NCI-H226 (cell line): ENCODE measurements around the gene SELENOI.
A peak's percentile ranks its signal among the peaks of the same experiment; 100 is the strongest.
"Not testable (repeated sequence)": the region's sequence is repeated elsewhere in the genome, so short reads cannot be mapped to it uniquely, and the experiment has no call there.

Experiments used
- DNase-seq: peaks from one replicate; pipeline ENCODE4 v3.0.0-alpha.2; 2015

Gene SELENOI

GRCh38 chr2:26327291-26328272 is 18.4 kb upstream of the SELENOI start:
- no peak for DNase-seq

GRCh38 chr2:26329083-26329482 is 16.9 kb upstream of the SELENOI start:
- not testable (repeated sequence) for DNase-seq

- DNase-seq = peak; percentile 50
Observed at GRCh38 chr2:26330114-26330549, 15.8 kb upstream of the SELENOI start.

- no peak for DNase-seq
Observed at GRCh38 chr2:26330604-26331003, 15.3 kb upstream of the SELENOI start.

GRCh38 chr2:26331321-26331720 is 14.6 kb upstream of the SELENOI start:
- not testable (repeated sequence) for DNase-seq

- no peak for DNase-seq
Observed at GRCh38 chr2:26333293-26333692, 12.7 kb upstream of the SELENOI start.

GRCh38 chr2:26335231-26335630 is 10.7 kb upstream of the SELENOI start:
- DNase-seq = no peak

- no peak for DNase-seq
Observed at GRCh38 chr2:26336719-26337118, 9.2 kb upstream of the SELENOI start.

- DNase-seq = no peak
Observed at GRCh38 chr2:26337298-26337697, 8.6 kb upstream of the SELENOI start.

- no peak for DNase-seq
Observed at GRCh38 chr2:26340831-26341230, 5.1 kb upstream of the SELENOI start.

- peak; percentile 68 for DNase-seq
Observed at GRCh38 chr2:26344581-26345282, 1.2 kb upstream of the SELENOI start.

- no peak for DNase-seq
Observed at GRCh38 chr2:26345283-26345544, 729 bp upstream of the SELENOI start.

- DNase-seq = no peak
Observed at GRCh38 chr2:26346454-26347053, 611 bp downstream of the SELENOI start, which contains the start of gene ADGRF3. TSS of gene ADGRF3 (minus strand) at chr2:26346789. CDS start at chr2:26346234, 555 bp downstream.

- DNase-seq = no peak
Observed at GRCh38 chr2:26347286-26347865, 1.4 kb downstream of the SELENOI start.

- no peak for DNase-seq
Observed at GRCh38 chr2:26349690-26350089, 3.7 kb downstream of the SELENOI start.

- DNase-seq = no peak
Observed at GRCh38 chr2:26351375-26352090, 5.6 kb downstream of the SELENOI start.

GRCh38 chr2:26352892-26353291 is 6.9 kb downstream of the SELENOI start:
- peak; percentile 31 for DNase-seq

GRCh38 chr2:26354469-26354868 is 8.5 kb downstream of the SELENOI start:
- not testable (repeated sequence) for DNase-seq

GRCh38 chr2:26355038-26355995 is 9.4 kb downstream of the SELENOI start:
- DNase-seq = peak; percentile 72

- no peak for DNase-seq
Observed at GRCh38 chr2:26356111-26356510, 10.2 kb downstream of the SELENOI start.

GRCh38 chr2:26356771-26357170 is 10.8 kb downstream of the SELENOI start:
- no peak for DNase-seq
